Activated CD4-positive, alpha-beta T cell treated with anti-CD3 and anti-CD28 coated beads, Interleukin-2, Interleukin-6, amounts not matched to agents 100 ng/mL and 50 ng/mL, durations not matched to agents 16 hours and 8 hours (primary cell): ENCODE data around the gene GTSE1.
A peak's percentile ranks its signal among the peaks of the same experiment; 100 is the strongest.

ENCODE experiments used
- DNase-seq: peaks from one replicate; pipeline ENCODE4 v3.0.0-alpha.2; 2020

Gene GTSE1

DNA sequence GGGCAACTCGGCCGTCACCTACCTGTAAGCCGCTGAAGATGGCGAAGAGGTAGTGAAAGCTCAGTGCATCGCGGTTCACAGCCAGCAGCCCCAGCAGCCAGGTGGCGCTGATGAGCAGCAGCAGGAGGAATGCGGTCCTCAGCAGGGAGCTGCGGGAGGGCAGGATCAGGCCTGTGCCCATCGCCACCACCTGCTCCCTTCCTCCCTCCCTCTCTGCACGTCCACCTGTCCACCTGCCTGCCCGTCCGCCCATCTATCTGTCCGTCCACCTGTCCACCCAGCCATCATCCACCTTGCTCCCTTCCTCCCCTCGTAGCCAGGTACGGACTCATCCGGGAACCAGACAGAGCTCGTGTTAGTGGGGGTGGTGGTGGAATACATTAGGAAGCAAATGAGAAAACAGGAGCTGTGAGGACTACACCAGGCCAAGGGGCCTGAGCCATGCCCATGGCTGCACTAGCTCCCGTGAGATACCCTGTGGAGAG lies 71.1 kb downstream of the GTSE1 start:
- peak; percentile 80 for DNase-seq

GRCh38 chr22:46368422-46368821 lies 71.8 kb downstream of the GTSE1 start:
- DNase-seq: no peak

- DNase-seq: no peak
Observed at GRCh38 chr22:46368871-46369715, 72.4 kb downstream of the GTSE1 start.

- DNase-seq: no peak
Observed at GRCh38 chr22:46369716-46370583, 73.3 kb downstream of the GTSE1 start.

DNA sequence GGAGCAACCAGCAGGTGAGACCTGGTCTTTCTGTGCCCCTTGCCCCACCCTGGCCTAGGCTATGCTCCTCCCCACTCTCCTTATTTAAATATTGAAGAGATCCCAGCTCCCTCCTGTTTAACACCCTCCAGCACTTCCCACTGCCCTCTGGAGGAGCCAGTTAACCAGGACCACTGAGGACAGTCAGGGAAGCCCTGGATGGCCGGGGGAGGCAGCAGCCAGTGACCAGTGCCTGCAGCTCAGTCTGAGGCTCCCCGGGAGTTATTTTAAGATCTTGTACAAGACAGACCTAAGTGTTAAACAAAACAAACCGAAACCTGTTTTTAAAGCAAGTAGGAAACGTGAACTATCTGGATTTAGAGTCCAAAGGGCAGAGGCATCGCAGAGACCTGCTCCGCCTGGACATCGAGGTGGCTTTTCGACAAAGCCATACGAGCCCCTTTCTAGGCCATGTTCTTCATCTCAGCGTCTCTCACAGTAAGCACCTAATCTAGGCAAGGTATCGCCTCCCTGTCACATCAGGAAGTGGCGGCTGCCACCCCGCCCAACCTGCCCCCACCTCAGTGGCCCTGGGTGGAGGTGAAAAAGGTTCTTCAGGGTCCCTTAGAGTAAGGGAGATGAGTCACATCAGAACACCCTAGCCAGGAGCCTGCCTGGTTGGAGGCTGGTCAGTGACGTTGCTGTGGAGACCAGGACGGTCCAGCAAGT lies 74.1 kb downstream of the GTSE1 start:
- no peak for DNase-seq

DNA sequence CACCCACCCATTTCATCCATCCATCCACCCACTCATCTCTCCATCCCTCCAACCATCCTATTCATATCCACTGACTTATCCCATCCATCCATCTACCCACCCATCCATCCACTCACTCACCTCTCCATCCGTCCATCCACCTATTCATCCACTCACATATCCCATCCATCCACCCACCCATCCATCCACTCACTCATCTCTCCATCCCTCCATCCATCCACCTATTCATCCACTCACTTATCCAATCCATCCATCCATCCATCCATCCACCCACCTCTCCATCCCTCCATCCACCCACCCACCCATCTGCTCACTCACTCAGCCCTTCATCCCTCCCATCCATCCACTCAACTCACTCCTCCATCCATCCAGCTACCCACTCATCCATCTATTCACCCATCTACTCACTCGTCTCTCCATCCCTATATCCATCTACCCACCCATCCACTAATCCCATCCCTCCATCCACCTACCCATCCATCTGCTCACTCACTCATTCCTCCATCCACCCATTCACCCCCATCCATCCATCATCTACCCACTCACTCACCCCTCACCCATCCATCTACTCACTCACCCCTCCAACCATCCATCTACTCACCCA lies 75.1 kb downstream of the GTSE1 start:
- DNase-seq: no peak

- DNase-seq: no peak
Observed at GRCh38 chr22:46372686-46373085, 76.0 kb downstream of the GTSE1 start.

DNA sequence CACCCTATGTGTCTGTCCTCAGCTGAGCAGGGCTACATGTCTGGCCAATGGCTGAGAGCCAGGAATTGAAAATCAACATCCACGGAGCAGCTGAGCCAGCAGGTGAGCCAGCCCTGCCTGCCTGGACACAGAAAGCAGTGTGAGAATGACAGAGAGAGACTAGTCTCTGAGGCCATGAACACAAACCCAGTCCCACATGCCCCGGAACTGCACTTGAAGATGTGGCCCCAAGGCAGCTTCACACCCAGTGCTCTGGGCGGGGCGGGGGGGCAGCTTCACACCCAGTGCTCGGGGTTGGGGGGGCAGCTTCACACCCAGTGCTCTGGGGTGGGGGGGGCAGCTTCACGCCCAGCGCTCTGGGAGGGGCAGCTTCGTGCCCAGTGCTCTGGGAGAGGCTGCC lies 76.5 kb downstream of the GTSE1 start:
- DNase-seq: no peak

DNA sequence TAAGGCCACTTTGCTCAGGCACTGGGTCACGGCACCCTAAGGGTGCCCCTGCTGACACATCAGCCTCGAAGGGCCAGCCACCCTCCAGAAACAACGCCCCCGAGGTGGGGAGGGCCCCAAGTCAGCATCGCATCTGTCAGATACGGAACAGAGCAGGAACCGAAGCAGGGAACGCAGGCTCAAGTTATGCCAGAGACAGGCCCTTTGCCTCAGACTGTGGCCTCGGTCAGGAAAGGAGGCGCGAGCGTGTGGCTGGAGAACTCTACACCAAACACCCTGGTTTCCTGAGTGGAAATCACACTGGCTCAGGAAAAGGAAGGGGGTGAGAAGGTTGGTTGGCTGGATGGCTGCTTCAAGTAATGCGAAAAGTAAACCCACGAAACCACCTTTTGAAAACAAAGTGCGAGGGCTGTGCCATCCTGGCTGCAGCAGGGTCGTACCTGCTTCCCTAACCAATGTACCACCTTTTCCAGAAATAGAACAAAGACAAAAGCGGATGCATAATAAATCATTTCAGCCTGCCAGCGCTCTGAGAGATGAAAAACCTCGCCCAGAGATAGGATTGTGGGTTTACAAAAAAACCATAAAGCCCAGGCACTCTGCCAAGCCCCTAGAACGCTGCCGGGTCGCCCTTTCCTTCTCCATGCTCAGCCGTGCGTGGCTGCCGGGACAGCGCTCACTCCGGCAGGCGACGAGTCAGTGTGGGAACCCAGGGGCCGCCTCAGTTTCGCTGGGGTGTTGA lies 77.4 kb downstream of the GTSE1 start:
- no peak for DNase-seq

DNA sequence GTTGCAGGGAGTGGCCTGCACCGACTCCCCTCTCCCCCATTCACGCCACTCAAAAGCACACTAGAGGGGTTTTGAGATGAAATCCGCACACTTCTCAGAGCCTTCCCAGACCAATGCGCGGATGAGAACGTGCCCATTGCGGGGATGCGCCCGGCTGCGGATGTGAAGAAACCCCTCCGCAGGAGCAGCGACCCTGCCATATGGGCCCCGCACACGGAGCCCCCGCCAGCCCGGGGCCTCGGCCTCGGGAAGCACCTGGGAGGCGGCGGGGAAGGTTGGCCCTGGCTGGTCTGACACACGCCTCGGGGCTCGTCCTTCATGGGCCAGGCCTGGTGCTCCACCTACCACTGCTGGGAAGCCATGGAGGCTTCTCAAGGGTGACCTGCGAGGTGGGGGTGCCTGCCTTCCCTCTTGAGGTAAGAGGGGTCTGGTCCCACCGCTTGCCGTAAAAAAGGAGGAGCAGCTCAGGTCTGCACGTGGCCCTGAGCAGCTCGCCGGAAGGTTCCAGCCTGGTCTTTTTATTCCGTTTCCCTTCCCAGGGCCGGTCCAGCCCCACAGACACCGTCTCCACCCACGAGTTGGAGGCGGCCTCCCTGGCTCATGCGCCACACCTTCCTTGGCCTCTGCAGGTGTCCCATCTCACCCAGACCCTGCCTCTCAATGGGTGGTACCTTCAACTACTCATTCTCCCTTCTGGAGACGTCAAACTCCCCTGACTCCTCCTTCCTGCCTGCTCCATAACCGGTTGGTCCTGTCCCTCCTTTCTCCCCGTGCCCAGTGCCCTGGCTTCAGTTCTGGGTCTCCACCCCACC lies 78.2 kb downstream of the GTSE1 start:
- DNase-seq: no peak

- DNase-seq: no peak
Observed at GRCh38 chr22:46376111-46376510, 79.4 kb downstream of the GTSE1 start.

GRCh38 chr22:46376908-46377524 lies 80.3 kb downstream of the GTSE1 start:
- no peak for DNase-seq

GRCh38 chr22:46377525-46378425 lies 81.1 kb downstream of the GTSE1 start:
- DNase-seq: no peak

DNA sequence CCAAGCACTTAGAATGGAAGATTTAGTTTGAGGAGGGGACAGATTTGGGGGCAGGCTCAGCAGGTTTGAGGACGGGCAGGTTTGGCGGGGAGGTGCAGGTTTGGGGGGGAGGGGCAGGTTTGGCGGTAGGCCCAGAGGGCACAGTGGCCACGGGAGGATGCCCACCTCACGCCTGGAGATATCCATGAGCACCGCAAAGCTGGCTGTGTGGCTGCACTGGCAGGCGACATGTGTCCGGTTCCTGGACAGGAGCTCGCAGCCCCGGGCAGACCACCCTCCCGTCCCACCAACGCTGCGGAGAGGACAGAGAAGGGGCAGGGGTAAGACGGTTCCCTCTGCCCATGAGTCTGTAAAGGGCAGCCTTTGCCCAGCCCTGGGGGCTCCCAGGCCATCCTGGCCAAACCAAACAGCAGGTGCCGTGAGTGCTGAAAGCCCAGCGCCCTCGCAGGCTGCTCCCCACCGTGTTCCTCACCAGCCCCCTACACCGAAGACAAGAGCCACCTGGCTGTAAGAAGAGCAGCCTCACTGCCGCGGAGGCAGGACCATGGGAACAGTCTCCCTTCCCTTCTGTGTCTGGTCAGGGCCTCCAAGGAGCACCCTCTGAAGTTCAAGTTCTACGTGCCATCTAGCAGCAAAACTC lies 81.9 kb downstream of the GTSE1 start:
- DNase-seq: no peak

DNA sequence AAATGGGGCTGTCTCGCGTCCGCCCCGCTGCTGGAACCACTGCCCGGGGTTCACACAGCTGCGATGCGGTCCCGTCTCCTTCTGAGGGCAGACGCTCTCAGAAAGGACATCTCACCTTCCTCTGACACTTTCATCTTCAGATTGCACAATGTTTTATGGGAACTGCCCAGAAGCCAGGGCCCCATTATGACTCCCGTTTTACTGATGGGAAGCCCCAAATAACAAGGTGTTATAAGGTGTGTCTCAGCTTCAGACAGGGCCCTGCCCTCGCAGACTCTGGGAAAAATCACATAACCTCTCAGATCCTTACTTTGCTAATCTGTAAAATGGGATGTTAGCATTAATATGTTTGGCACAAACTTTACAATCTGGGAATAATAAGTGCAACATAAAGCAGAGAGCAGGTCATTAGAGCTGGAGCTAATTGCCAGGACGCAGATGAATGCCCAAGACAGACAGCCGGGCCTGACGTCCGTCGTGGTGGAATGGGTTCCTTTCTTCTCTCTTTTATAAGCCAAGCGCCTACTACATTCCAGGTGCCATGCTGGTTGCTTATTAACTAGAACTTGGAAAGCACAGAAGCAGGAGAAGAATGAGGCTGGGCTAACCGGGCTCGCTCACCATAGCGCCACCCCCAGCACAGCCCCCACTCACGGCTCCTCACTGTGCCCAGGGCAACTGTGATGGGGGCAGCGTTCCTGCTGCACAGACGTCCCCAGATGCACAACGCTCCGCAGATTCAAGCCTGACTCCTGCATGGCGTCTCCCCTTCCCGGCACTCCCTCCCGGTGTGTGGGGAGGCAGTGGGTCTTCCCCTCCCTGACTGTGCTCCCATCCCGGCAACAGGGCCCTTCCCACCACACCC lies 82.6 kb downstream of the GTSE1 start:
- DNase-seq: no peak

- DNase-seq: no peak
Observed at GRCh38 chr22:46380069-46380468, 83.4 kb downstream of the GTSE1 start.
